Stimulated activated CD8-positive, alpha-beta memory T cell treated with anti-CD3 and anti-CD28 coated beads, Interleukin-2, amount 100 ng/mL, for 48 hours (primary cell): ENCODE data around the gene MSH5.
"Not testable (repeated sequence)": the region's sequence is repeated elsewhere in the genome, so short reads cannot be mapped to it uniquely, and the experiment has no call there.

Experiments
- DNase-seq, 2 donors: peaks; one replicate each; pipeline ENCODE4 v3.0.0-alpha.2; 2020; ENCODE audit warnings: low read depth in 2 of 2

The MSH5 gene

DNA sequence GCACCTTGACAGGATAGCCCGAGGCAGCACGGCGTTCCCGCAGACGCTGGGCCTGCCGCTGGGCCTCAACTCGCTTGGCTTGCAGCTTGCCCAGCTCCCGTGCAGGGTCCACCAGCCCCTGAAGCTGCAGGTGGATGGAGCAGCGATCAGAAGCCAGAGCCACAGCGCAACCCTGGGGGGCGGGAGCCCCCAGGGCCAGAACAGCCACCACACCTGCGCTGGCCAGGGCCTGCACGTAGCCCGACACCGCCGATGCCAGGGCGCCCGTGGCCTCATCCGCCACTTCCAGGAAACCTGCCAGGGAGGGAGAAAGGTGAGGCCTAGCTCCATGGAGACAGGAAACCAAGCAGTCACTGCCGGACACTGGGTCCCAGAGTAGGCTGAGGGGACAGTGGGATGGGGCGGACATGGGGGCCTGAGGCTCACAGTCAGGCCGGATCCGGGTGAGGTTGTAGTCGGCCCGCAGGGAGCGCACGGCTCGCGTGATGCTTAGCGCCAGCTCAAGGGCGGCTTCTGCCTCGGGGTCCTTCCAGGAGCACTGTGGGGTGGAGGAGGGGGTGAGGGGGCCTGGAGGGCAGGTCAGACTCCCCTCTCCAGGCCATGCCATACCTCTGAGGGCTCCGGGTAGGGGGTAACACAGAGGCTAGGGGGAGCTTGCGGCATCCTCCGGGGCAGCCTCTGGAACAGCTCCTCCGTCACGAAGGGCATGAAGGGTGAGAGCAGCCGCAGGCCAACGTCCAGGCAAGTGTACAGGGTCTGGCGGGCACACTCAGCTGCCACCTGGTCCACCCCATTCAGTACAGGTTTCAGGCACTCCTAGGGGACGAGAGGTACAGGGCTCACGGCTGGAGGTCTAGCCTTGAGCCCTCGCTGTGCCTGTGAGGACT is 39.4 kb downstream of the MSH5 start:
- DNase-seq: no peak

DNA sequence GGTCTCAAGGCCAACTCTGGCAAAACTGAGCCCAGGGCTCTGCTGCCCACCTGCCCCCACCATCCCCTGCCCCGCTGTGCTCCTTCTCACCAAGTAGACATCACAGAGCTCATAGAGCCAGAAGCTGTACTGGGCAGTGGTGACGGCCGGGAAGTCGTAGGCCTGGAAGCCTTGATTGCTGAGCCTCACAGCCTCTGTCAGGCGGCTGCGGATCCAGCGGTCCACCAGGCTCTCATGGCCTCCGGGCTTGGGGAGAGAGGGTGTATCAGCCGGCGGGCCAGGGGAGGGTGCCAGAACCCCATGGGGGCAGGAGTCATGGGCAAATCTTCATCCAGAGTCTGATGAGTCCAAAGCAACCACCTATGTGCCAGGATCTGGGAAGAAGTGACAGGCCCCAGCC is 40.1 kb downstream of the MSH5 start:
- DNase-seq: no peak

DNA sequence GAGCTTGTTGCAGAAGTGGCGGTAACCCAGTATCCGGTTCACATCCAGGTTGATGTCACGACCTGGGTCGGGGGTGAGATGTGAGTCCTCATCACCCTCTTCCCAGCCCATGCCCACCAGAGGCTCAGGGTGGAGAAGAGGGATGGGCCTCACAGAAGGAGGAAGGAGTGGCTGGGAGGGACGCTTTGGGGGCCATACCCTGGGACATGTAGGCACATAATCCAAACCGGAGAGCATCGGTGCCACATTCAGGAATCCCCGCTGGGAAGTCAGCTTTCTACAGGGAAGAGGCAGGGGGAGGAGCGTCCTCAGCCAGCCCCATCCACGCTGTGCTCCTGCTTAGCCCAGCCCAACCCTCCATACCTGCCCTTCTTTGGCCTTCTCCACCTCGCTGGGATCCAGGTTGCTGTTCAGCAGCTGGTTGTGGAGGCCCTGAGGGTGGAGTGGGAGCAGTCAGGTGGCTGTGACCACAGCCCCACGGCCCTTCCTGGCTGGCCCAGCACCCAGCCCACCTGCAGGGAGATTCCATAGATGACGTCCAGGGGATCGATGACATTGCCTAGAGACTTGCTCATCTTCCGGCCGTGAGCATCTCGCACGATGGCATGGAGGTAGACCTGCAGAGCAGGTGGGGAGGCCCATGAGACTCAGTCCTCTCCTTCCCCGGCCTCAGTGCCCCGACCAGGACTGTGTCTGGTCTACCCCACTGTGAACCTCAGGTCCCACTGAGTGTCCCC is 40.9 kb downstream of the MSH5 start:
- no peak for DNase-seq

DNA sequence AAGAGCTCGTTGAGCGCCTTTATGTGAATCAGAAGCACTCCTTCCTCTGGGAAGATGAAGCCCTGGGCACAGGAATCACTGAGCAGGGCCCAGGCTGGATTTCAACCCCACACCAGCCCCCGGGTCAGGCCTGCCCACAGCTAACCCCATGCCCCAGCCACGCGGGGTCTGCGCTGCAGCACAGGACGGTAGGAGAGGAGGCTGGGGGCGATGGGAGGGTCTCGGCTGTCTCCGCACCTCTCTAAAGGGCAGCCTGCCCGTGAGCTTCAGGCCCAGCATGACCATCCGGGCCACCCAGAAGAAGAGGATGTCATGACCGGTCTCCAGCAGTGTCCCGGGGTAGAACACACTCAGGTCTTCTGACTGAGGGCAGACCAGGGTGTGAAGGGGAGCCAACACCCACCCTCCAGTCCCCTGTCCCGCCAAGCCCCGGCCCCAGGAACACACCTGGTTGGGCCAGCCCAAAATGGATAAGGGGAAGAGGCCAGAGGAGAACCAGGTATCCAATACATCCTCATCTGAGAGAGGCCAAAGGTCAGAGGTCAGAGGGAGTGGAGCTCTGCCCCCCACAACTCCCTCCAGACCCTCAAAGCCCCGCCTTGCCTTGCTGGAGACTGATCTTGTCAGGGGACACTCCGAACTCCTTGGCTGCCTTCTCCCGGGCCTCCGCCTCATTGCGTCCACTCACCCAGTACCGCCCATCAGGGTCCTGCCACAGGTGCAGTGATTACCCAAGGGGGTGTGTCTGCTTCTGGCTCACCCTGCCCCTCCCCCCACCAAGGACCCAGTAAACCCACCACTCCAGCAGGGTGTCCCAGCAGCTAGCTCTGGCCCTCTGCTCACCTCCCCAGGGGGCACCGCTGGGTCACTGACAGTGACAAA is 41.7 kb downstream of the MSH5 start:
- DNase-seq: no peak

DNA sequence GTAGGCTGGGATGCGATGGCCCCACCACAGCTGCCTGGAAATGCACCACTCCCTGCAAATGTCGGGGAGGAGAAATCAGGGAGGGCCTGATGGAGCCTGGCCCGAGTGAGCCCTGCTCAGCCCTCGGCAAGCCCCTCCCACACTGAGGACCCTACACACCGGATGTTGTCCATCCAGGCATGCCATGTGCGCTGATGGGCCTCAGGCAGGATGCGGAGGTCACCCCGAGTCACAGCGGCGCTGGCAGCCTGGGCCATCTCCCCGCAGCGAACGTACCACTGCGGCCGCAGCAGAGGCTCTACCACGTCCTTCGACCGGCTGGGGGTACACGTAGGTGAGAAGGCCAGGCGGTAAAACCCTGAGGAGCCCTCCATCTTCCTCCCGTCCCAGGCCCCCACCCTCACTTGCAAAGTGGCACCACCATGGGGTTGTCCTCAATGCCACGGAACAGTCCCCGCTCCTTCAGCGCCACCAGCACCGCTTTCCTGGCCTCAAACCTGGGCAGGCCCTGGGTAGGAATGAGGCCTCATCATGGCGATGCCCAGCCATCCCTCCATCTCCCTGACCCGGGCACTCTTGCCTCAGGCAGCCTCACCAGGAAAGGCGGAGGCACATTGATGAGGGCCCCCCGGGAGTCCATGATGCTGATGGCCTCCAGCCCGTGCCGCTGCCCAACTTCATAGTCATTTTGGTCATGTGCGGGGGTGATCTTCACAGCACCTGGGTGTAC is 42.5 kb downstream of the MSH5 start:
- DNase-seq: no peak

DNA sequence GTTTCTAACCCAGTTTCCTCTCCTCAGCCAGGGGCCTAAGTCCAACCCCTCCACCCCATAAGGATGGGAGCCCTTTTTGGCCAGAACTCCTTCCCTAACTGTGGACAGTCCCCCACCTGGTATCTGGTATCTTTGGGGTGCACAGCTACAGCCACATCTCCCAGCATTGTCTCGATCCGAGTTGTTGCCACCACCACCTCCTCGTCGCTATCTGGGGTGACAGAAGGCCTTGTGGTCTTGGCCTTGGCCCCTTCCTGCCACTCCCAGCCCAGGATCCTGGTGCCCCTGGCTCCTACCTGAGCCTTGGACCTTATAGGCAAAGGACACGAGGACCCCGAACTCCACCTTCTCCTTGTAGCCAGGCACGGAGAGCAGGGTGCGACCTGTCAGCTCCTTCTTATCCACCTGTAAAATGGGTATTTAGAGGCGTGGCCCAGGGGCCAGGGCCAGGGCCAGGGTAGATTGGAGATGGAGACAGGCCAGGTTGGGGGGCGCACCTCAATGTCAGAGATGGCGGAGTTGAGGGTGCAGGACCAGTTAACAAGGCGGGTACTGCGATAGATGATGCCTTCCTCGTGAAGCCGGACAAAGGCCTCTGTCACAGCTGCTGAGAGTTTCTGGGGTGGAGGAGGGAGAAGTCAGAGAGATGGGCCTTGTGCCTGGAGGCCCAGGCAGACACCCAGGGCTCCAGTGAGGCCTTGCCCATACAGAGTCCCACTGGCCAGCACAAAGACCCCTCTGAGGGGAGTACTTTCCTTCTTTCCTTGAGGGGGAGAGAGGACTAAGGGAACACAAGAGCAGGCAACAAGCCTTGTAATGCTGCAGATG is 44.5 kb downstream of the MSH5 start:
- DNase-seq: no peak

DNA sequence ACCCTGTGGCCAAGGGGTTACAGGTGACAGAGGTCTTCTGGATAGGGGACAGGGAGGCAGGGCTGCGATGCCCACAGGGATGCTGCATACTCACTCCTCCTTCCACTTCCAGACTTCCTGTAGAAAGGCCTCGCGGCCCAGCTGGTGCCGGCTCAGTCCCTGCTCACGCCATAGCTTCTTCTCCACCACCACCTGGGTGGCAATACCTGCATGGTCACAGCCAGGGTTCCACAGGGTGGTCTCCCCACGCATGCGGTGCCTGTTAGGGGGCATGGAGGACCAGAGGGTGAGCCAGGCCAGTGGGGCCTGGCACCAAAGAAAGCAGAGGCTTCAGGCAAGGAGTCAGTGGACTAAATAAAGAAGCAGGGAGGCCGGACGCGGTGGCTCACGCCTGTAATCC is 45.7 kb downstream of the MSH5 start:
- DNase-seq: no peak

DNA sequence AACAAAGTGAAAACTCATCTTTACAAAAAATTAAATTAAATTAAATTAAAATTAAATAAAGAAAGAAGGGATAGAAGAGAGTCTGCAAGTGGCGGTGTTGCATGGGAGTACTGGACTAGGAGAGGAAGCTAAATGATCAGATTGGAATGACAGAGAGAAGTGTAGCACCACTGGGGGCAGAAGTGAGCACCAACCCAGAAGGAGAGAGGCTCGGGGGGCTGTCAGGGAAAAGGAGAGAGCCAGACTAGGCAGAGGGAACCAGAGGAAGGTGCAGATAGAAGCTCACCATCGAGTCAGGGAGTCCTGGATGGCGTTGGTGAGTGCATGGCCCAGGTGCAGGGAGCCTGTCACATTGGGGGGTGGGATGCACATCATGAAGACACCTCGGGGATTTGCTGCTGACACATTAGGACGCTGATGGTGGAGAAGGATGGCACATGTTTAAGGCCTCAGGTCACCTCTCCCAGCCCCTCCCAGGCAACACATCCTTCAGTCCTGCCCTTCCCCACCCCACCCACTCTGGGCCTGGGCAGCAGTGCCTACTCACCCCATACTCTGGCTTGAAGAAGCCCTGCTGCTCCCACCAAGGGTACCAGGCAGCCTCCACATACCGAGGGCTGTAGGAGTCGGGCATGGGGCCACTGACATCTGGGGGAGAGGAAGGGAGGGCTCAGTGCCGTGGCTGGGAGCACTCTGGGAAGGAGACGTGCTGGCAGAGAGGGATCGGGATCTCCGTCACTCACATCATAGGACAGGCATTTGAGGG is 51.7 kb downstream of the MSH5 start:
- DNase-seq: peak in 1 of 2 donors; percentile 40

DNA sequence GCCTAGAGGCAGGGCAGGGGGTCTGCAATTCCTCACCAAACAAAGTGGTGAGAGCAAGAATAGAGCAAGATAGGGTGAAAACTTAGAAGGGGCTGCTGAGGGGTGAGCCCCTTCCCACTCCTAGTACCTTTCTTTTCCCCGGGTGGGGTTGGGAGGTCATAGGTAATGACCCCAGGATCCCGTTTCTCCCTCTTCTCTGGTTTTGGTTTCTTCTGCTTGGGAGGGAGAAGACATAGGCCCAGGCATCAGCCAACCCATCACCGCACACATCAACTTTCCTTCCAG is 52.2 kb downstream of the MSH5 start:
- no peak for DNase-seq

DNA sequence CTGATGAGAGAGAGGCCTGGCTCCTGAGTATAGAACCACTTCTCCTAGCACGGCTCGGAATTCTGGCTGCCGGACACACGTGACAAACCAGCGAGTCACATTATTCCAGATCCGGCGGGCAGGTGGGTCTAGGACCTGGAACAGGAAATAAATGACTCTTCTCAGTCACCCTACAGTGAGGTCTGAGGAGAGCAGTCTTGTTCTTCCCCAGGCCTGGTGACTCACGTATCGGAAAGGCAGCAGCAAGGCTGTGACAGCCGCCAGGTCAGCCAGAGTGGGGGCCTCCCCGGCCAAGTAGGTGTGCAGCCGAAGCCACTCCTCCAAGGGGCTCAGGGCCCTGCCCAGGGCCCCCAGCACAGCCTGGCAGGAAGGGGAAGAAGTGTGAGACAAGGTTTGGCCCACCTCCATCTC is 53.0 kb downstream of the MSH5 start:
- DNase-seq: no peak

DNA sequence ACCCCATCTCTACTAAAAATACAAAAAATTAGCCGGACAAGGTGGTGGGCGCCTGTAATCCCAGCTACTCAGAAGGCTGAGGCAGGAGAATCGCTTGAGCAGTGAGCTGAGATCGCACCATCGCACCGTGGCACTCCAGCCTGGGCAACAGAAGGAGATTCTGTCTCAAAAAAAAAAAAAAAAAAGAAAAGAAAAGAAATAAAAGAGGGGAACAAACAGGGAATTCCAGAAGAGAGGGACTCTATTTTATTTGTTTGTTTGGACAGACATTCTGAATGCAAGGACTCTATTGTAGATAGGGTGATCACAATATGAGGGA is 54.1 kb downstream of the MSH5 start:
- DNase-seq: not testable (repeated sequence)

DNA sequence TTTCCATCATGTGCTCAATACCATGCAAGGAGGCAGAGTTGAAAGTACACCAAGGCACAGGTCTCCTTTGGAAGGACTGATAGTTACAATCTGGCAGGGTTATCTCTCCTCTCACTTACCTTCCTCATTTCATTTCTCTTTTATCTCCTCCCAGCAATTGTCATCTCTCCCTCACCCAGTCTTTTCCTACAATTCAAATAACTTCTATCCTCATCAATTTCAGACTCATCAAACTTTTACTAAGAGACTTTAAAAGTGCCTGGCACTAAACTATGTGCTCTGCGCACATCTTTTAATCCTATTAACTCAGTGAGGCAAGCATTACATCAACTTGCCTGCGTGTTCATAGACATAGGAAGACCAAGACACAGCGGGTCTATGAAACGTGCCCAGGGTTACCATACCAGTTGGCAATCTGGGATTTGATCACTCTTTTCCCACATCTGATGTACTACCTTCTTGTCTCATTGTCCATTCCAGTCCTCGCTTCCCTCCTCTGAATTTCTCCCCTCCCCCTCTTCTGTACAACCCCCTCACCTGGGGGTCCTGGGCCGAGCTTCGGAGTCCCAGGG is 54.6 kb downstream of the MSH5 start:
- DNase-seq: no peak

DNA sequence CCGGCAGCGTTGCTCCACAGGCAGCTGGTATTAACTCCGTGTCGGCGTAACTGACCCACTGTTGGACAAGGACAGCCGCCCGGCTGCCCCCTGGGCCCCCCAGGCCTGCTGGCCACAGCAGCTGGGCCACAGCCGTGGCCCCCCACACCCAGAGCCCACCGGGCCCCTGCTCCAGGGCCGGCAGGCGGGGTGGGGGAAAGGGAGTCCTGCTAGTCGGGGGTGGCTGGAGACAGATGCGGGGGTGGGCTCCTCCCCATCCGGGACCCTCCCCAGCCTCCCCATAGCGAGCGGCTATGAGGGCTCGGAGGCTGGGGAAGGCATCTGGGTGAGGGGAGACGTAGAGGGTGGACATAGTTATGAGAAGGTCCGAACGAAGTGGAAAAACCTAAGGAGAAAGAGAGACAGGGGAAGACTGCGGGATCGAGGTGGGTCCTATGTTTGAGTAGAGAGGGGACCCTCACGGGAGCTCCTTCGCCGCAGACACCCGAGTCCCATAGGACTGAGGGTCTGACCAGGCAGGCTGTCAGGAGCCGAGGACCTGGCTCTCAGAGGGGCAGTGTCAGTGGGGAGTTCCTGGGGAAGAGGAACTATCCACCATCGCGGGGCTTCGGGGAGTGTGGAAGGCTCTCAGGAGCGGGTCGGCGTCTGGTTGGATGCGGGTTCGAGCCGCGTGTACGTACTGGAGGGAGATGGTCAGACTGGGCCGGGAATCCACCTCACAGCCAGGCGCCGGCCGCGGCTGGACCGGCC is 55.2 kb downstream of the MSH5 start:
- DNase-seq: no peak

DNA sequence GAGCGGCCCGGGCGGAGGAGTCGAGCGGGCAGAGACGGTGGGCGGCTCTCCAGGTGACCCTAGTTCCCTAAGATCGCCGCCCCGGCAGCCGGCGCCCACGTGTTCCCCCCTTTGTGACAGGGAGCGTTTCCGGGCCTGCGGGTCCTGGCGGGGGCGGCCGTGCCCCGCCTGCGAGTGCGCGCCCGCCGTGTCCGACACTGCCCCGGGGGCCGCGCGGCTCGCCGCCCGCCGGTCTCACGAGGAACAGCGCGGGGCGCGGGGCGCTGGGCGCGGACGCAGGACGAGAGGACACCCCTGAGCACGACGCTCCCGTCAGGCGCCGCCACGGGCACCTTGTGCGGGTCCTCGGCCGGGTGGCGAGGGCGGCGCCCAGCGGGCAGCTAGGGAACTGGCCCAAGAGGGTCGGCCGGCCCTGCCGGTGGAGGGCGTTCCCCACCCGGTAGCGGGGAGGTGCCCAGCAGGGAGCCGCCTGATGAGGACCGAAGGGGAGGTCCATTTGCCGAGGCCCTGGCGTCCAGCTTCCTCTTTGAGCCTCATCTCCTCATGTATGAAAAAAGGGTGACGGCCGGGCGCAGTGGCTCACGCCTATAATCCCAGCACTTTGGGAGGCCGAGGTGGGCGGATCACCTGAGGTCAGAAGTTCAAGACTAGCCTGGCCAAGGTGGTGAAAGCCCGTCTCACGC is 56.0 kb downstream of the MSH5 start, which contains the start of gene VARS1:
Gene VARS1 (minus strand): TSS at position 137 of the 683 bp plus-strand sequence. CDS start 535 bp downstream, outside the sequence.
- peak; percentile 83 to 85 for DNase-seq

DNA sequence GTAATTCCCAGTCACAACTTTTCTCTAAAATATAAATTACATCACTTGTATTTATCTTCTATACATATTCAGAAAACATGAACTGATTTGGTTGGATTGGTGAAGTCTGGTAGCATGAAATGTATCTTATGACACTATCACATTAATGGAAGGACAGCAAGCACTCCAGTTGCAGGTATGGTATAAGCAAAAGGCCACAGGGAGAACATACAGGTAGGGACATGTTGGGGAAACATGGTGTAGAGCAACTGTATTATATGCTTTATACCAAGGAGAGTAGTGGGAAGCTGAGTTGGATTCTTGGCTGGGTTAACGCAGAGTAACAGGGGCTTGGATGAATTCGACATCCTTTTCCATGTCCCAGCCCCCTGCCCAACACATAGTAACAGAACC is 57.2 kb downstream of the MSH5 start:
- DNase-seq: no peak

DNA sequence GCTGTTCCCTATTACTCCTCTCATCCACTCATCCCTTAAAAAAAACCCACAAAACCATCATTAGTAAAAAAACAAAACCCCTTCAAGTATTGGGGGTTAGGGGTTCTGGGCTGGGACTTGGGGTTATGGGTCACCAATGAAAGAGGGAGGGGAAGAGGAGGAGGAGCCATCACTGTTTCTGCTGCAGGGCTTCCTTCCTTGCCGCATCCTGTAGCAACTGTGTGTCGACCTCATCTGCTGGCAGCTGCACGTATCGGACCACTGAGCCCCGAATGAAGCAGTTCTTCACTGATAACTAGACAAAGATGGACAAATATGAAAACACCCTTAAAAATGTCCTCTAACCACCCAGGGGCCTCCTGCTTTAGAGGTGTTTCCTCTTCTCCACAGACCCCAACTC is 57.8 kb downstream of the MSH5 start:
- DNase-seq: no peak

DNA sequence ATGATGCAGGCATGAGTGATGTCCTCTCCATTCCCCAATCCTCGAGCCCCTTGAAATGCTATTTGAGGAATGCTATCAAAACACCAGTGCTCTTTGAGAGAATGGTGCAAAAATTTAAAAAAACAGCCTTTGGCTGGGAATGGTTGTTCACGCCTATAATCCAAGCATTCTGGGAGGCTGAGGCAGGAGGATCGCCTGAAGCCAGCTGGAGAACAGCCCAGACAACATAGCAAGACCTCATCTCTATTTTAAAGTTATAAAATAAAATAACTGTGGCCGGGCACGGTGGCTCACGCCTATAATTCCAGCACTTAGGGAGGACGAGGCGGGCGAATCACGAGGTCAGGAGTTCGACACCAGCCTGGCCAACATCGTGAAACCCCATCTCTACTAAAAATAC is 60.0 kb downstream of the MSH5 start:
- no peak for DNase-seq
